Peyer's patch (tissue), 4 donors: ENCODE measurements around the gene GSDMA.

Source experiments
- CTCF ChIP-seq, 6 experiments: fragments of 450-650 bp in 4 of 6; fragments of 200-600 bp in 2 of 6; sonication (generic) in 1 of 6; IDR thresholded peaks; one replicate each; pipeline ENCODE4 v1.5.1; 2017 to 2019; ENCODE audit warnings: antibody characterized with exemption in 6 of 6, mild to moderate bottlenecking in 3 of 6, moderate library complexity in 1 of 6
- POLR2A ChIP-seq, 2 donors: fragments of 450-650 bp; IDR thresholded peaks; one replicate each; pipeline ENCODE4 v1.5.1; 2017; ENCODE audit warnings: antibody characterized with exemption in 2 of 2, mild to moderate bottlenecking in 2 of 2, moderate library complexity in 2 of 2

GRCh38 chr17:39952680-39953470 is 9.9 kb upstream of the GSDMA start:
- TF ChIP-seq CTCF (IDR thresholded peaks at IDR 0.05) (no peak), POLR2A (IDR thresholded peaks at IDR 0.05) (peak in 1 of 2 donors; percentile 44)
